Measurements from ENCODE around the gene SLC15A4.
"Not testable (repeated sequence)": the region's sequence is repeated elsewhere in the genome, so short reads cannot be mapped to it uniquely, and the experiment has no call there.

SLC15A4 gene

DNA sequence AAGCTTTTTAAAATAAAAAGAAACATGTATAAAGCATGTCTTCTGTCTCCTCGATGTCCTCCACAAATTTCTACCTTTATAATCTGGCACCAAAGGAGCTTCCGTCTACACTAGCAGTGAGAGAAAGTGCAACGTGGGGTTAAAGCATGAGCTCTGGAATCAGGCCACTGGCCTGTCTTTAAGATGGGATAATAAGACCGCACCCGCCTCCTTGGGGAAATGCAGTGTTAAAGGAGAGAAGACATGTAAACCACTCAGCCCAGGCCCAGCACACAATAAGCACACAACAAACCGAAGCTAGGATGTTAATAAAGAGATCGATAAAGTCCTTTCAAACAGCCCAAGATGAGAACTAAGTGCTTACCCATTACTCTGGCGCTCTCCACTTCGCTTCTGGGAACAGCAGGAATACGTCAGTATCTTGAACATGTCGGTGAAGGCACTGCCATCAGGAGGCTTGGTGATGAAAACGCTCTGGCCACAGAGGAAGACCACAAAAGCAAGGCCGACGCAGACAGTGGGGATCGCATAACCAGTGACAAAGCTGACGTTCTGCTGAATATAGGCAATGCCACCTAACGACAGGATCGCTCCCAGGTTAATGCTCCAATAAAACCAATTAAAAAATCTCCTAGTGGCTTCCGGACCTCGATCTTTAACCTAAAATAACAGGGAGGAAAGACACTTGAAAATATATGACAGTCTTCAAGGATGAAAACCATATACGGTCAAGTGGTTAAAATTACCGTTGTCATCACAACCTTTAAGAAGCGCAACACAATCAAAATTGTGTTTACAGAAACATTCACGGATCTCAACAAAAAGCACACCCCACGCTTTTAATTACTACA, 9.1 kb downstream of the SLC15A4 start:
- DNase-seq (ENCODE audit: low read depth in 3 of 3): no peak

GRCh38 chr12:128813883-128814282, 9.9 kb downstream of the SLC15A4 start:
- DNase-seq (ENCODE audit: low read depth in 3 of 3): no peak

DNA sequence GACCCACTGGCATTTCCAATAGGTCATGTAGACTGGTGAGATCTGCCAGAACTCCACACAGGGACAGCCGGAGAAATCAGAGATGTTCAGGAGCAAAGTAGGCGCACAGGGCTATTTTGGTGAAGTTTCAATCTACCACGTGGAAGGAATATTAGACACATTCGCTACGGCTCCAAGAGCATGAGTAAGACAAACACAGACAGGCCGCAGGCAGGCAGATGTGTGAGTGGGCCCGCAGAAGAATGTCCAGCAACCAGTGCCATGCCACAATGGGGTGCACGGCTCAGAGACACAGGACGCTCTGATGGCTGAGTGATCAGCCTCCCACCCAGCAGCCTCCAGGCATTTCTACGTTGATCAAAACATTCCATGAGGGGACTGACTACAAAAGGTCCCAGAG, 10.4 kb downstream of the SLC15A4 start:
- no peak for DNase-seq (ENCODE audit: low read depth in 3 of 3)

GRCh38 chr12:128811806-128812205, 12.0 kb downstream of the SLC15A4 start:
- no peak for DNase-seq (ENCODE audit: low read depth in 3 of 3)

- DNase-seq (ENCODE audit: low read depth in 3 of 3): no peak
Measured at GRCh38 chr12:128810182-128811127, 13.3 kb downstream of the SLC15A4 start.

GRCh38 chr12:128808651-128809050, 15.1 kb downstream of the SLC15A4 start:
- no peak for DNase-seq (ENCODE audit: low read depth in 3 of 3)

DNA sequence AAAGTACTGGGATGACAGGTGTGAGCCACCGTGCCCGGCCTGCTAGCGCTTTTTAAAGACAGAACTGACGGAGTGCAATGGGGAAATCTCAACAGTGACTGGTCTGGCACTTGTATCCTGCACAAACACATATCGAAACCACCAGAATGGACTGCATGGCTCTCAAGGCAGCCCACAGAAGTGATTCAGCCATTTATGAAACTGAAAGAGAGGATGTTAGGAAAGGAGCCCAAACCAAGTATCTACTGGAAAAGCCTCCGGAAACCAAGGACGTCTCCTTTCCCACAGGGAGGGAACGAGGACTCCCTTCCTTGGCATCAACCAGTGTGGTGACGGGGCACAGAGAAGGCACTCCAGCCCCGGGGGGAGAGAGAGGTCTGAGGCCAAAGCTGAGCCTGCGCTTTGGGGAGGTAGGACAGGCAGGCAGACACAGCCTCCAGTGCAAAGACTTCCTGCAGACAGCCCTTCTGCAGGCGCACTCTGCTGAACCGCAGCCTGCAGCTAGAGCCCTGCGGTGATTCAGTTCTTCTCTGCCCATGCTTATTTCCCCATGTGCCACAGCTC, 16.5 kb downstream of the SLC15A4 start:
- no peak for DNase-seq (ENCODE audit: low read depth in 3 of 3)

GRCh38 chr12:128806573-128806972, 17.2 kb downstream of the SLC15A4 start:
- no peak for DNase-seq (ENCODE audit: low read depth in 3 of 3)

GRCh38 chr12:128805406-128805805, 18.4 kb downstream of the SLC15A4 start:
- not testable (repeated sequence) for DNase-seq (ENCODE audit: low read depth in 3 of 3)

GRCh38 chr12:128804762-128805161, 19.0 kb downstream of the SLC15A4 start:
- DNase-seq (ENCODE audit: low read depth in 3 of 3): no peak

DNA sequence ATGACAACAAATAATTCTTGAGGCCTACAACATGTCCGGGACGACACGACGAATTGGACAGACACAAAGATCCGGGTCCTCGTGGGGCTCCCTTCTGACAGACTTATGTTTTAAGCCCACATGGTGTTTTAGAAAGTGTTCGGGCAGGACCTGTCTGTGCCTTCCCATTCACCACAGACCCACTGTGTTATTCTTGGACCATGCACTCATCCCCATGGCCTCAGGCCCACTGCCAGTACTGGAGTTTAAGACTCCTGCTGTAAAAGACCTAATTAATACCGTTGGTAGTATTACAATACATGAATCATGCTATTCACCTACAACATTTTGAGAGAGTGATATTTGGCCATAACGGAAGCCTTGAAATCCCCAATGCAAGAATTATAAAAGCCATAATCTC, 20.0 kb downstream of the SLC15A4 start:
- no peak for DNase-seq (ENCODE audit: low read depth in 3 of 3)

DNA sequence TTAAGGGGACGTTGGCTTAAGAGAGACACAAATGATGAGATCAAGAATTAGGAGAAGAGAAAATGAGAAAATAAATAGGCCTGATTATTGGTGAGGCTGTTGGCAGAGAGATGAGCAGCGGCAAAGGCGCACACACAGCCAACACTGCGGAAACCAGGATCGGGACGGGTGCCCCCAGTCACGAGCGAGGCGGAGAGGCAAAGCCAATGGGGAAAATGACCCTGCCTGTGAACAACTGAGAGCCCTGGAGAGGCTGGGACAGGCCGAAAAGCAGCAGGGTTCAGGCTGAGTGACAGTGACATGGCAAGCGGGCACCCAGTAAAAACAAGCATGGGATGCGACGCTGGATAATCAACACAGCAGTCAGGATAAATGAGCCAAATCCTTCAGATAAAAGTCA, 21.0 kb downstream of the SLC15A4 start:
- no peak for DNase-seq (ENCODE audit: low read depth in 3 of 3)

GRCh38 chr12:128801879-128802391, 21.8 kb downstream of the SLC15A4 start:
- no peak for DNase-seq (ENCODE audit: low read depth in 3 of 3)

DNA sequence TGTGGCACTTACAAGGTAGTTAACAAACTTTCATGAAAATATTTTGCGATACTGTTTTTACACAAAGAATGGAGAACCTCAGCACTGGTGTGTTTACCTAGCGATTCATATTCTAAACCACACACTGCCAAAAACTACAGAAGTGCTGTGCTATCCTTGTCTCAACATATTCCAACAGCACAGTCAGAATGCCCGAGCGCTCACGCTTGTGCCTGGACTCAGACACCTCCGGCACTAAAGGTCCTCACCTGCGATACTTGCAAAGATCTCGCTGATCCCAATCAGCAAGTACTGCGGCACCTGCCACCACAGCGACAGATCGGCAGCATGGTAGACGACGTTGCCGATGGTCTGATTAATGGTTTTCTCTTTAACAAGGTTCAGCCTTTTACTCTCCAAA, 23.2 kb downstream of the SLC15A4 start:
- no peak for DNase-seq (ENCODE audit: low read depth in 3 of 3)

DNA sequence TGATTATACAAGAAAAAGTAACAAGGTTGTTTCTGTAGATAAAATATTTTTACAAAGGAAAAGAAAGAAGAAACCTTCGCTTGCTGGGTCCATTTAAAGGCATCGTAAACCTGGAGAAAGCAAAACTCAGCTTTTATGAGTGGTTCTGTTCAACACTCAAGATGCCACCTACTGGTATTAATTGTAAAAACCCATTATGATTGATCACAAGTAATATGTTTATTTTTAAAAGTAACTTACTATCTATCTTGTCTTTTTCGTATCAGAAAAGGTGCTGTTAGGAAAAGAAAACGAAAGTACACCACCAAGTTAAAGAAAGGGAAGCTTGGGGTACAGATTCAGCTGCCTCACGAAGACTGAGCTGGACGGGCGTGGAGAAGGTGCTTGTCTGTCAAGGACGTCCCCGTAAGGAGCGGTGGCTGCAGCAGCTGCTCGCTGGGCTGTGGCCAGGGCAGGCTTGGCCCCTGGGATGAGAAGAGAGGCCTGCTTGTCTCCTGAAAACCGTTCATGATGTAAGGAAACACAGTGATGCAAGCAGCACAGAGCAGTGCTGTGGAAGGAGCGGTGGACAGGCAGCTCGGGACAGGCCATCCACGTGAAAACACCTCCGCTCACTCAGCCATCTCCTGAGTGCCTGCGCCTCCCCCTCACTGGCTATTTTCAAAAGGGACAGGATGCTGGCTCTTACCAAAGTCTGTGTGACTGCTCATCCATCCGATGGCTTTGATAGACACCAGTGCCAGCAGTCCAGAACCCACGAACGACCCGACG, 25.0 kb downstream of the SLC15A4 start:
- DNase-seq (ENCODE audit: low read depth in 3 of 3): no peak

- DNase-seq (ENCODE audit: low read depth in 3 of 3): no peak
Measured at GRCh38 chr12:128797119-128798118, 26.3 kb downstream of the SLC15A4 start.

GRCh38 chr12:128796439-128797118, 27.2 kb downstream of the SLC15A4 start:
- DNase-seq (ENCODE audit: low read depth in 3 of 3): no peak

DNA sequence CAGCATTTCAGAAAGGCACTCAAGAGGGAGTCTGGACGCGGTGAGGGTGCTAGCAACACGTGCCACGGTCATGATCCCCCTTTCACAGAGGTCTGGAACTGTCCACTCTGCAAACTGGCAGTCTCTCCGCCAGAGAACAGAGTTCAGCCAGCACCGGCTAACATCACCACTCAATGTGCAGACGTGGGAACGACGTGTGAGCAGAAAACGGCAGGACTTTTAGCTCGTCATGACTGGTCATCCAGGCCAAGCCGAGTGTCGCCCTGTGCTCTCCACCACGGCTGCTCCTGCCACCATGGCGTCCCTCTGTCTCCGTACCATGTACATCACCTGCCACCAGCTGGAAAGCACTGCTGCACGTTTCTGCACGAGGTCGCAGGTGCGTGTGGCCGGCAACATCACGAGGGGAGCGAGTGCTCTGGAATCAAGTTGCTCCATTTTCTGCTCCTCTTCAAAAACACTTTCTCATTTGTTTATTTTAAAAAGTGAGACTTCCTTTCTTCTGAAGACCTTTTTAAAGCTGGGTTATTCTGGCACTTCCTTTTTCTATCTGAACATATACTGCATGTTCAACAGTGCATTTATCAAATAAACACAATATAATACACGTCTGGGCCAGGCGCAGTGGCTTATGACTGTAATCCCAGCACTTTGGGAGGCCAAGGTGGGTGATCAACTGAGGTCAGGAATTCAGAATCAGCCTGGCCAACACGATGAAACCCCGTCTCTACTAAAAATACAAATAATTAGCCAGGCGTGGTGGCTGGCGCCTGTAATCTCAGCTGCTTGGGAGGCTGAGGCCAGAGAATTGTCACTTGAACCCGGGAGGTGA, 28.0 kb downstream of the SLC15A4 start:
- DNase-seq (ENCODE audit: low read depth in 3 of 3): no peak
